NCI-H82 treated with DMSO at 0.1 percent for 48 hours (cell line): Measurements from ENCODE around the gene NFXL1.
"Not testable (repeated sequence)": the region's sequence is repeated elsewhere in the genome, so short reads cannot be mapped to it uniquely, and the experiment has no call there.

Experiments
- DNase-seq: peaks from one replicate; lab custom pipeline; 2025; ENCODE audit not compliant: unreplicated experiment; lab: John Stamatoyannopoulos, UW

The NFXL1 gene

GRCh38 chr4:47914220-47914925 is at the start of gene NFXL1:
Gene NFXL1 (minus strand): TSS chr4:47914583. CDS start chr4:47914203, 380 bp downstream.
- peak; percentile 86 for DNase-seq

- no peak for DNase-seq
Observed at GRCh38 chr4:47954677-47955076, 40.3 kb upstream of the NFXL1 start.

- no peak for DNase-seq
Observed at GRCh38 chr4:47954245-47954644, 39.9 kb upstream of the NFXL1 start.

GRCh38 chr4:47945930-47946726 is 31.7 kb upstream of the NFXL1 start:
- no peak for DNase-seq

- no peak for DNase-seq
Observed at GRCh38 chr4:47942081-47942819, 27.9 kb upstream of the NFXL1 start.

GRCh38 chr4:47939456-47939855 is 25.1 kb upstream of the NFXL1 start:
- no peak for DNase-seq

GRCh38 chr4:47936336-47936735 is 22.0 kb upstream of the NFXL1 start:
- no peak for DNase-seq

- DNase-seq, result no peak
Observed at GRCh38 chr4:47933840-47934239, 19.5 kb upstream of the NFXL1 start.

- no peak for DNase-seq
Observed at GRCh38 chr4:47930971-47931804, 16.8 kb upstream of the NFXL1 start.

- DNase-seq, result no peak
Observed at GRCh38 chr4:47929682-47930201, 15.4 kb upstream of the NFXL1 start.

- DNase-seq, result peak; percentile 26
Observed at GRCh38 chr4:47926667-47927258, 12.4 kb upstream of the NFXL1 start.

- not testable (repeated sequence) for DNase-seq
Observed at GRCh38 chr4:47923261-47923608, 8.9 kb upstream of the NFXL1 start.

GRCh38 chr4:47922436-47923260 is 8.3 kb upstream of the NFXL1 start:
- DNase-seq, result not testable (repeated sequence)

GRCh38 chr4:47917163-47917562 is 2.8 kb upstream of the NFXL1 start:
- DNase-seq, result not testable (repeated sequence)

GRCh38 chr4:47915378-47915777 is 995 bp upstream of the NFXL1 start:
- no peak for DNase-seq

- no peak for DNase-seq
Observed at GRCh38 chr4:47914926-47915237, 499 bp upstream of the NFXL1 start.

GRCh38 chr4:47913861-47914219 is 543 bp downstream of the NFXL1 start:
- DNase-seq, result no peak

- DNase-seq, result no peak
Observed at GRCh38 chr4:47913330-47913729, 1.1 kb downstream of the NFXL1 start.

- no peak for DNase-seq
Observed at GRCh38 chr4:47907089-47907646, 7.2 kb downstream of the NFXL1 start.
